Activated B cell treated with CpG ODN at 0.5 μM for 24 hours (primary cell): ENCODE measurements around the gene SCFD2. TPM values are rescaled to one million over a fixed set of nuclear protein-coding genes. Genes with fewer than 3 reads are reported as not detected.

Experiments used
- ATAC-seq: fragments of 200-7000 bp; cut with Tn5 transposase; one replicate; pipeline ENCODE4 v1.10.0; 2021; ENCODE audit warnings: low read depth, mild to moderate bottlenecking, moderate library complexity
- CTCF ChIA-PET: fragments of 350-600 bp; sonication (Branson Sonifier 250); formaldehyde crosslinking; loops from one replicate; lab custom pipeline; 2021; ENCODE audit warnings: antibody characterized with exemption; lab: Charles Lee
- POLR2A ChIA-PET: fragments of 350-600 bp; sonication (Branson Sonifier 250); formaldehyde crosslinking; loops from one replicate; lab custom pipeline; 2021; ENCODE audit warnings: antibody characterized with exemption; lab: Charles Lee
- DNase-seq: peaks from one replicate; pipeline ENCODE4 v3.0.0; 2022
- H3K27ac Mint-ChIP-seq: one replicate; pipeline ENCODE4 v1.8.0; 2020; ENCODE audit warnings: mixed read lengths
- H3K27me3 Mint-ChIP-seq: one replicate; pipeline ENCODE4 v1.8.0; 2021; ENCODE audit warnings: mixed read lengths
- H3K36me3 Mint-ChIP-seq: one replicate; pipeline ENCODE4 v1.8.0; 2021; ENCODE audit warnings: low read depth, mixed read lengths
- H3K4me1 Mint-ChIP-seq: one replicate; pipeline ENCODE4 v1.8.0; 2021; ENCODE audit warnings: mixed read lengths
- H3K4me3 Mint-ChIP-seq: one replicate; pipeline ENCODE4 v1.8.0; 2020; ENCODE audit warnings: mild to moderate bottlenecking, mixed read lengths
- H3K9me3 Mint-ChIP-seq: one replicate; pipeline ENCODE4 v1.8.0; 2020; ENCODE audit warnings: mixed read lengths
- CTCF ChIP-seq: fragments of 200-600 bp; IDR thresholded peaks from one replicate; pipeline ENCODE4 v1.8.0; 2022; ENCODE audit warnings: antibody characterized with exemption, mild to moderate bottlenecking
- intact Hi-C: fragments of 100-400 bp; cut with micrococcal nuclease; formaldehyde crosslinking; loops from one replicate; pipeline ENCODE4 v1.15.1; 2024
- total RNA-seq: library from RNA; stranded (reverse); gene quantifications from 2 replicates; pipeline ENCODE4 v1.2.3, GENCODE V29; 2022

Gene SCFD2
- total RNA-seq, 1 donor from 2014 or later: 46.6 TPM

- DNase-seq (no peak), ATAC-seq (no peak)
- H3K27me3 Mint-ChIP-seq: no peaks in the 10 kb centered on the region
- H3K4me3 Mint-ChIP-seq: peak overlapping the region; percentile 99
- H3K36me3 Mint-ChIP-seq: peaks cover 15% of the 10 kb centered on the region
- TF ChIP-seq CTCF: no peak
- ChIA-PET CTCF (no interaction called here), POLR2A (interaction anchor here (0.5 to 1.2 kb wide), 4 partner anchors 11 to 1536 kb away, joined by 3 to 19 read pairs (median 4); partner anchors contain the start of gene SCFD2)
- intact Hi-C loops: loop anchor here (1.0 to 5.0 kb wide), 2 partner anchors 11 to 855 kb away; partner anchors contain the start of gene SCFD2
- peak overlapping the region; percentile 98 for H3K27ac Mint-ChIP-seq
- no peaks in the 10 kb centered on the region for H3K9me3 Mint-ChIP-seq
- peaks cover 34% of the 10 kb centered on the region for H3K4me1 Mint-ChIP-seq
Measured at GRCh38 chr4:53376900-53377299, 11.0 kb upstream of the SCFD2 start.

- TF ChIP-seq CTCF: no peak
- no peak for DNase-seq
- no peak for ATAC-seq
- Mint-ChIP-seq H3K4me3 (no peak overlapping the region), H3K9me3 (no peaks in the 10 kb centered on the region), H3K27me3 (peaks cover 12% of the 10 kb centered on the region), H3K36me3 (peaks cover 10% of the 10 kb centered on the region), H3K4me1 (peaks cover 27% of the 10 kb centered on the region), H3K27ac (no peak overlapping the region)
- intact Hi-C loops: loop anchor here (5.0 kb wide), 1 partner anchor 857 kb away; no protein-coding TSS in a partner anchor
- ChIA-PET CTCF (no interaction called here), POLR2A (no interaction called here)
Measured at GRCh38 chr4:53374777-53375258, 9.0 kb upstream of the SCFD2 start.

GRCh38 chr4:53371843-53372521, 6.1 kb upstream of the SCFD2 start:
- ATAC-seq (no peak), DNase-seq (no peak)
- no peak overlapping the region for H3K27ac Mint-ChIP-seq
- H3K4me3 Mint-ChIP-seq: no peak overlapping the region
- H3K4me1 Mint-ChIP-seq: peaks cover 5% of the 10 kb centered on the region
- peaks cover 18% of the 10 kb centered on the region for H3K27me3 Mint-ChIP-seq
- intact Hi-C loops: no loop called here
- no peak for TF ChIP-seq CTCF
- POLR2A ChIA-PET: no interaction called here
- CTCF ChIA-PET: no interaction called here
- no peaks in the 10 kb centered on the region for H3K9me3 Mint-ChIP-seq
- H3K36me3 Mint-ChIP-seq: no peaks in the 10 kb centered on the region

GRCh38 chr4:53371049-53371448, 5.2 kb upstream of the SCFD2 start:
- DNase-seq (no peak), ATAC-seq (no peak)
- Mint-ChIP-seq H3K9me3 (no peaks in the 10 kb centered on the region), H3K27ac (no peak overlapping the region), H3K36me3 (peaks cover 5% of the 10 kb centered on the region), H3K4me1 (peaks cover 10% of the 10 kb centered on the region), H3K4me3 (no peak overlapping the region), H3K27me3 (peaks cover 18% of the 10 kb centered on the region)
- no peak for TF ChIP-seq CTCF
- ChIA-PET CTCF (no interaction called here), POLR2A (no interaction called here)
- intact Hi-C loops: no loop called here

GRCh38 chr4:53367721-53368120, 1.9 kb upstream of the SCFD2 start:
- TF ChIP-seq CTCF: no peak
- Mint-ChIP-seq H3K27me3 (peaks cover 18% of the 10 kb centered on the region), H3K36me3 (peaks cover 12% of the 10 kb centered on the region), H3K9me3 (no peaks in the 10 kb centered on the region), H3K4me1 (peaks cover 32% of the 10 kb centered on the region), H3K27ac (no peak overlapping the region), H3K4me3 (no peak overlapping the region)
- CTCF ChIA-PET: no interaction called here
- POLR2A ChIA-PET: no interaction called here
- intact Hi-C loops: loop anchor here (2.0 to 10.0 kb wide), 4 partner anchors 380 to 1525 kb away; partner anchors contain the start of genes CHIC2, DCUN1D4 and RASL11B
- ATAC-seq (no peak), DNase-seq (no peak)
